ENCODE results near the gene RIMBP2.

RIMBP2 gene

DNA sequence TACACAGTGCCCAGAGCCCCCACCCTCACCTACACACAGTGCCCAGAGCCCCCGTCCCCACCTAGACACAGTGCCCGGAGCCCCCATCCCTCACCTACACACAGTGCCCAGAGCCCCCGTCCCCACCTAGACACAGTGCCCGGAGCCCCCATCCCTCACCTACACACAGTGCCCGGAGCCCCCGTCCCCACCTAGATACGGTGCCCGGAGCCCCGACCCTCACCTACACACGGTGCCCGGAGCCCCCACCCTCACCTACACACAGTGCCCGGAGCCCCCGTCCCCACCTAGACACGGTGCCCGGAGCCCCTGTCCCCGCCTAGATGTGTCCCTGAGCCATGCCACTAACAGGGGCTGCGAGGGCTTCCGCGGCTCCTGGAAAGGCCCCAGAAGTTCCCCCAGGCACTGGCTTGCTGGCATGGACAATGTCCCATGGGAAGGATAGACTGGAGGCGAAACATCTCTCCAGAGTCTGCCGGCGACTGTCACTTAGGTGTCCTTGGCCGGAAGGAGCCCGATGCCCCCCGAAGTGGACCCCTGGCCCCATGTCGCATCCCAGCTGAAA, 232.4 kb downstream of the RIMBP2 start:
- no peak for DNase-seq (ENCODE audit: low spot score)

DNA sequence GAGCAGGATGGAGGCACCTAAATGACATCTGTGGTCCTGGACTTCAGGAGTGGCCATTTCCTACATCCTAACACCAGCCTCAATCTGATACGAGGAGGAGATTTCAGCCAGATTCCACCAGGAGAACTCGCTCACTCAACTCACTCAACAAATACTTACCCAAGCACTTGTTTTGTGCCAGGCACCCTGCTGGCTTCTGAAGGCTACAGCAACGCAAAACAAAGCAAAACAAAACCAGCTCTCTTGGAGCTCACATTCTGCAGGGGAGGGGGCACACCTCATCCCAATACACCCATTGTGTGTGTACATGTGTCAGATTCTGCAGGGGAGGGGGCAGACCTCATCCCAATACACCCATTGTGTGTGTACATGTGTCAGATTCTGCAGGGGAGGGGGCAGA, 233.7 kb downstream of the RIMBP2 start:
- DNase-seq (ENCODE audit: low spot score) = no peak

DNA sequence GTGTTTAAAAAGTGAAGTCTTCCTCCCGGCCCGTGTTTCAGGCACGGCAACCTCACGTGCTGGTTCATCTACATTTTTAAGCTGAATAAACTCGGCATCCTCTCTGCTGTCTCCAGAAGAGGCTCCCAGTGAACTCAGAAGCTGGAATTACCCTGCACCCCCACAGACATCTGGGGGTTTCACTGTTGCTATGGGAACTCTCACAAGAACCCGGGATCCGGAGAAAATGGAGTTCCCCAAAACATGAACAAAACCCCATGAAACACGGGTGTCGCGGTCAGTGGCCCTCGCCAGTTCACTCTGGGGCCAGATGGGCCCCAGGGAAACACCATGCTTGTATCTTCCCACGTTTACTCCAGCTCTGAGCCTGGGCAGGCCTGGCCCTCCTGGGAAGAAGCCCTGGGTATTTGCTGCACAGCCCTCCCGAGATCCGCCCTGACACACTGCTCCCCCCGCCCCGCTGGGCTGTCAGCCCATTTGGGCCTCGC, 234.7 kb downstream of the RIMBP2 start:
- DNase-seq (ENCODE audit: low spot score) = no peak

DNA sequence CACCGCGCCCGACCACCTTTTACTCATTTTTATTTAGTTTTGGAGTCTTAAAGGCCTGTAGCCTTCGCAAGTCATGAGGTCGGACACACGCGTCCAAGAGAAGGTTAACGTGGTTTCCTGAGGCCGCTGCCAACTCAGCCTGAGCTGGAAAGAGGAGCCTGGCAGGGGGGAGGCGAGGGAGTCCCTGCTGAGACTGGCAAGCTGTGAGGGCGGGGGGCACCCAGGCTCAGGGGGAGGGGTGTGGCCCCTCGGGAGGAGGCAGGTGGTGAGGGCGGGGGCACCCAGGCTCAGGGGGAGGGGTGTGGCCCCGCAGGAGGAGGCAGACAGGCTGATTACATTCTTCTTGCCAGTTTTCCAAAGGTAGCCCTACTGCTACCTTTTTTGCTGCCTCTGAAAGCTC, 235.2 kb downstream of the RIMBP2 start:
- no peak for DNase-seq (ENCODE audit: low spot score)

DNA sequence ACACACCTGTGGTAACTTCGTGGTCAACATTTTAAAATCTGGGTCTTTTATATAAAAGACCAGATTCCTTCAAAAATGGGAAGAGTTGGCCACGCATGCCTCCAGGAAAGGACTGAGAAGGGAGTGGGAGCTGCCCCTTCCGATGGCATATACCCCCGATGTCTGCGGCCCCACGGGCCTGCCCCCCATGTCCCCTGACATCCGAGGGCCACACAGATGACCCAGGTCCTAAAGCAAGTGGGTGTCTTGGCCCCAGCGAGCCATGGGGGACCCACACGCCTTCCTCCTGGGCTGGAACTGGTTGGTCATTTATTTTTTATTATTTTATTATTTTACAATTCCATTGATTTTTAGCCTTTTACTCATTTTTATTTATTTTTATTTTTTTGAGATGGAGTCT, 235.9 kb downstream of the RIMBP2 start:
- DNase-seq (ENCODE audit: low spot score) = no peak

DNA sequence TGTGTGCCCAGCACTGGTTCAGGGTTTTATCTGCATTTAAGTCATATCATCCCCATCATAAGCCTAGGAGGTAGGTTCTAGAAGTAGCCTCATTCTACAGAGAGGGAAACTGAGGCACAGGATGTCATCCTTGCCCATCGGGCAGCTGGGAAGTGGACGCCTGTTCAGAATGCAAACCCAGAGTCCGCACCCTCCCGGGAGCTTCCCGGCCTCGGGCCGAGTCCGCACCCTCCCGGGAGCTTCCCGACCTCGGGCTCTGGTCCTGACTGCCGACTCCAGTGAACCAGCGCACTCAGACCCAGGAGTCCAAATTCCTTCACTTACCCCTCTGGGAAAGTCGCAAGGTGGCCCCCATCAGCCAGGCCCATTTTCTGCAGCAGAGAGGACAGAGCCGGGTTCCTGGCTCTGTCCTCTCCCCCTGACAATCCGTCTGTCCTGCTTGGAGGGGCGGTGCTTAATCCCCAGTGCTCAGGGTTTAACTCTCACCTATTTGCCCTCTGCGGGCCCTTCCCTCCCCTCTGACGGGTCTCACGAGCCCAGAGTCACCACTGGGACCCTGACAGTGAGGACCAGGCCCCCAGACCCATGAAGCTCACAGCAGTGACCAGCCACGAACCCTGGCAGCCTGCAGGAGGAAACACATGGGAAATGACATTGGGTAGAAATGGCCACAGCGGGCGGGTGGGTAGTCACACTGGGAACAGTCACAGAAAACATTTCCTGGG, 236.5 kb downstream of the RIMBP2 start:
- no peak for DNase-seq (ENCODE audit: low spot score)

DNA sequence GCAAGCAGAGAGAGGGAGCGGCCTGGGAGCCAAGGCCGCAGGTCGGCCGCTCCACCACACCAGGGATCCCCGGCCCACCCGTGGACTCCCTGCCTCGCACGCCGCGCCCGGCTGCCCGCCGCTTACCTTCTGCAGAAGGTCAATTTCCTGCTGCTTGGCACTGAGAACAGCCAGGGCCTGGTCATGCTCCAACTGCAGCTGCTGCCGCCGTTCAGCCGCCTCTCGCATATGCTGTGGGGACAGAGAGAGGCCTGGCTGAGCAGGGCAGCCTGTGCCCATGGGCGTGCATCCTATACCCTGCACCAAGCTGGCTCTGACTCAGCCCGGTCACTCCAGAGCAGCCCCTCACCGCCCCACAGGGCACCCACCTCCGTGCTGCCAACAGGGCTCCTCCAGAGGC, 237.3 kb downstream of the RIMBP2 start:
- no peak for DNase-seq (ENCODE audit: low spot score)

DNA sequence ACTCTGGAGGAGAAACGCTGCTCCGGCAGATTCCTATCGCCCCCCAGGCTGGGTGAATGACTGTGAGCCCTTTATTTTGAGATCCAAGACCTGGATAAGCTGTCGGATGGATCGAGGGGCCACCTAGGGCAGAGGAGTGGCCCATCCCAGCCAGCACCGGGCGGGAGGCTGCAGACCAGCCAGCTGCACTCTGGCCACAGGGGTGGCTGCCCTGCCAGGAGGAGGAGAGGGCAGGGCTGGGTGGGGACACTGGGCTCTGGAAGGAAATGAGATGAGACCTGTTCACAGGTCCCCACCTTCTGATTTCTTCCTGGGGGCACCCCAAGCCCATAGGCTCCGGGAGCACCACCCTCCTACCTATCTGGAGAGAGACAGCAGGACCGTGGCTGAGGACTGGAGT, 238.4 kb downstream of the RIMBP2 start:
- DNase-seq (ENCODE audit: low spot score) = no peak

DNA sequence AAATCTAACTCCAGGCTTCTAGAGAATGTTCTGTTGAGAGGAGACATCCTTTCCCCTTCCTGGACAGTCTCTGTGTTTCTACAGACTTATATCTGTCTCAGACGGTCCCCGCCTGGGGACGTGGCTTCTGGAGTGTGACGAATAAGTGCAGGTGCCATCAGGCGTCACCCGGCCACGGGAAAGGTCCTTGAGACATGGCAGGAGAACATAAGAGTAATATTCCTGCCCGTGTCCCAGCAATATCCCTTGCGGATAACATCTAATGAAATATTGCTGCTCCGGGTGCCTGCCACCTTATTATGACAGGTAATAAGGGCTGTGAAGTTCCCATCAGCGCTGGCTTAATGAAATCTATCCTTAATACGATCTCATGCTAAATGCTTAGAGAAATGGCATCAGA, 238.8 kb downstream of the RIMBP2 start:
- DNase-seq (ENCODE audit: low spot score) = no peak

DNA sequence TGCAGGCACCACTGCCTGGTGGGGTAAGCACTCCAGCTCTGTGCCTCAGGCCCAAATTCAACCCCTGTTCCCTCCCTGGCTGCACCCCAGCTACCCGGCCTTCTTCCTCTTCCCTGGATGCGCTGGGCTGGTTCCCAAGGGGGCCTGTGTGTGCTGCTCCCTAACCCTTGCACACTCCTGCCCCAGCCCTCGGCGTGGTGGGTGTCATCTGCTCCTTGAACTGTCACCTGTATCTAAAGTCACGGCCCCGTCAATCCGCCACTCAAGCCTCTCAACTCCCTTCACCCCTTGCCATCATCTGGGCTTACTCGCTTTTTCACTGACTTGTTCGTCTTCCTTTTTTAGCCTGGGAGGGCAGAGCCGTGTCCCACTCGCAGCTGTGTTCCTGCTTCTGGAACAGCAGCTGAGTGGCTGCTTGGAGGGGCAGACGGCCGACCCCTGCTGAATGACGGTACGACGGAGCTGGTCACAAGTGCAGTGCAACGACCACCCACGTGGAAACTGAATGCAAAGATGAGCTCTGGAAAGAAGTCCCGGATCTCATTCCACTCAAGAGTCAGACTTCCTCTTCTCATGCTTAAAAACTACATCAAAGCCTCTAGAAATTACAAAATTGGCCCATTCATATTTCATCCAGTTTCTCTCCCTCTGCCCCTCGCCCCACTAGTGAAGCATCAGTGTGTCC, 239.5 kb downstream of the RIMBP2 start:
- no peak for DNase-seq (ENCODE audit: low spot score)

DNA sequence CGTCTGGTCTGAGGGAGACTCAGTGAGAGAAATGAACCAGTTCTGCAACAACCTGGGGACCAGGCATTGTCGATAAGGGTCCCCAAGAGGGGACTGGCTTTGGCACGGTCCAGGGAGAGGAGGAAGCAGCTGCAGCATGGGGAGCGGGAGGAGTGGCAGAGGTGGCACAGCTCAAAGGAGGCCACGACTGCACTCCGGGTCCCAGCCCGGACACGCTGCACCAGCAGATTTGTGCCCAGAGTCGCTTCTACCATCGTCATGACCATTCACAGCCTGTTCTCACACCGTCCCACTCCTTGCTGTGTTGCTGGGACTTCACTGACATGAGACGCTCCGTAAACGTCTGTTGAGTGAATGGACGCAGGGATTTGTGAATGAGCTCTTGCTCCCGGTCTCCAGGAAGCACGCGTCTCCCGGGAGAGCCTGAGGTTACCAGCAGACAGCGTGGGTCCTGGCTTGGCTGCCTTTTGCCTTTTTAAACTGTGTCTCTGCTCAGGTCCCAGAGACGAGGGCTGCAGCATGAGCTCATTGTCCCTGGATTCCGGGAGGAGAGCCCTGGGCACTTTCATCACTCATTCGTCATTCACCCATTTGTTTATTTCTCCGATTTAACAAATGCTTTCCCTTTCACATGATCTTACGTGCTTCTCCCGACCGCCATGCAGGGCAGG, 241.4 kb downstream of the RIMBP2 start:
- no peak for DNase-seq (ENCODE audit: low spot score)

DNA sequence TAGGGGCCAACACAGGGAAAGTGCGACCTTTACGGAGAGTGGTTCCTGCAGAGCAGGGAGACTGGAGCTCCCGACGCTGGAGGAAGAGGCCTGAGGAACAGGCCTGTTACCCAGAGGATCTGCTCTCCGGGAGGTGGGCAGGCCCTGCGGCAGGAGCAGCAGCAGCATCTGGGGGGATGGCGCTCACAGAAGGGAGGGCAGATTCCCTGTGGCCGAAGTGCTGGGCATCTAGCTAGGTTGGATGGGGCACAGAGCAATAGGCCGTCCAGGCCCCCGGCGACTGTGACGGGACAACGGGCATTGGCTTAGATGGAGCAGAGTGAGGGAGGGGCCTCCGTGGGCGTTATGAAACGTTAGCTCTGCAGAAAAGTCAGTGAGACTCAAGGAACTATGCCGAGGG, 242.8 kb downstream of the RIMBP2 start:
- DNase-seq (ENCODE audit: low spot score) = no peak

DNA sequence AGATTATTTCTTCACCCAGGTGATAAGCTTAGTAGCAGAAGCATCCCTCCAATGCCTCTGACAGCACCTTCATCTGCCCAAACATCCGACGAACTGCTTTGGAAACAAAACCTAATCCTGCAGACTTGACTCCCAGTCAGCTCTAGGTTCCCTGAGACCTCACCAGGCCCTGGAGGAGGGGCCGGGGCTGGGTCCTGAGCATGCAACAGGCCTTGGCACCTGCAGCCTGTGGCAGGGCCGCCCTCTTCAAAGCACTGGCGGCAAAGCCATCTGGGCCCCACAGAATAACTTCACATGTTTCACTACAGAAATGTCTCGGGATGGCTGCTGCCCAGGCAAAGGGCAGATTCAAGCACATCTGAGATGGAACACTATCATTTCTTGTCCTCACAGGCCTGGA, 245.1 kb downstream of the RIMBP2 start:
- DNase-seq (ENCODE audit: low spot score) = no peak

DNA sequence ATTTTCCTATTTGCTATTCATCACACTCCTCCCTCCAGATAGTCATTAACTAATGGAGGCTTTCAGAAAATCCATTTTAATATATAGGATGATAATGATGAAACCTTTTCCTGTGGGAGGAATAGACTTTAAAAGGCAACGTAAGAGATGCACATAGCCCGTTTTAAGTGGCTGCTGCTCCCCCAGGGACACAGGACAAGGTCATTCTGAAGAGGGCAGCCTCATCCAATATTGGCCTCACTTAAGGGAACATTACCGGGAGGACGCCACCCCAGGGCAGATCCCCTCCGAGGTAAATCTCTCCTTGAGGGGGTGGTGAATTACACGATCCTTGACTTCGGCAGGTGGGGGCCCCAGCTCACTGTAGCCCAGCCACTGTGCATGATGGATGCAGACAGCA, 246.5 kb downstream of the RIMBP2 start:
- no peak for DNase-seq (ENCODE audit: low spot score)

DNA sequence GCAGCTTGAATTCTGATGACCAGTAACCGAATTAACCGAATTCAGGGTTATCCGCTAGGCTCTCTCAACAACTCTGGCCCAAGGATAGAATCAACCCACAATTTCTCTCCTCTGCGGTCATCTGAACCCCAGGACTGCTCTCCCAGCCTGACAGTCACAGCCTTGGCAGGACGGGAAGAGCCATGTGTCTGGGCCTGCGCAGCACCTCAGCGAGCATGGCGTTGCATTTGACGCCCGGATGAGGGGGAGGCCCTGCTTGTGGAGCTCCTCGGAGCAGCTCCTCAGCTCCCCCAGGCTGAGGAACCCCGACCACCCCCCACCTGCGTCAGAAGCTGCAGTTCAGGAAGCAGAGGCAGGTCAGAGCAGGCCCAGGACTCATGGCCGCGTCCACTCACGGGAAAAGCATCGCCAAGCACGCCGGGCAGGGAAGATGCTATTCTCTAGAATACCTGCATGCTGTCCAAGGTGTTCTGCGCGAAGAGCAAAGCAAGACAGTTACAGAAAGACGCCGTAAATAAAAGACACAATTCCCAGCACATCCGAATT, 247.3 kb downstream of the RIMBP2 start:
- no peak for DNase-seq (ENCODE audit: low spot score)

DNA sequence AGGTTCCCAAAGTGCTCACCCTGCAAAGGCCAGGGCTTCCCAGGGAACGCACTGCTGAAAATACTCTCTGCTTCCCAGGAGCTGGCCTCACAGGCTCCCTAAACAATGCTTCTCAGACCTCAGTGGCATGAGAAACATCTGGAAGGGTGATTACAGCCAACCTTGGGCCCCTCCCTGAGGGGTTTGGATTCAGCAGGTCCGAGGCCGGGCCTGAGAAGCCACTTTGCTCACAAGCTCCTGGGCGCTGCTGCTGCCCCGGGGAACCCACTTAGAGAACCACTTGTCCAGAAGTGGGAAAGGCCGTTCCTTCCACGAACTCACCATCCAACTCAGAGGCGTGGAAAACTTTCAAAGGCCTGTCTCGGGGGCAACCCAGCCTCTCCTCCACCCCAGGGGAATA, 247.9 kb downstream of the RIMBP2 start:
- no peak for DNase-seq (ENCODE audit: low spot score)

DNA sequence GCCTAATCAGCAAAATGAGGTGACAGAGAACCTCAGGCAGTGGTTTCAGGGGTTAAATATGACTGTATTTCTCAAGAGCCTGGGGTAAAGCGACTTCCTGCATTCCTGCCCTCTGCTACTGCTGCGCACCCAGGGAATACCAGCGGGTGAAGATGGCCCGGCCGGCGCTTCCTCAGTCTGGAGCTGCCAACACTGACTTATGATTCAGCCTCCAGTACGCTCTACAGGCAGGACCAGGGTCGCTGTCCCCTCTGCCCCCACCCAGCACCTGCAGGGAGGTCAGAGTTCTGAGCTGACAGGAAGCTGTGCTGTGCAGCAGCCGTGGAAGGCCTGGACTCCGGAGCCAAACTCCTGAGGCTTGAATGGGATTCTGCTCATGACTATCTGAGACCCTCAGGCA, 250.5 kb downstream of the RIMBP2 start:
- no peak for DNase-seq (ENCODE audit: low spot score)

DNA sequence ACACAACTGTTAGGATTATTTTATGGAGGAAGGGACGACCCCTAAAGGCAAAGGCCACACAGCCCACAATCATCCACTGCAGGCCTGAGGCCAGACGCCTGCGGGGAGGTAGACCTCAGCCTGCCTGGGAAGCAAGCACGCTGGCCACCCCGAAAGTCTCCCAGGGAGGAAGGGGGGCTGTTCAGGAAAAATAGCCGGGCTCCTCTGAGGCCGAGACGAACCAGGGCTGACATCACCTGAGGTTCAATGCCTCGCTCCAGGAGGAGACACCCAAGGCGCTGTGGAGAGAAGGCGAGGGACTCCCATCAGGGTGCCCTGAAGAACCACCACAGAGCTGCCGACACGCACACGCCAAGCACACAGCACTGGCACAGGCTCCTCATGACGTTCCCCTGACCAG, 251.1 kb downstream of the RIMBP2 start:
- no peak for DNase-seq (ENCODE audit: low spot score)

DNA sequence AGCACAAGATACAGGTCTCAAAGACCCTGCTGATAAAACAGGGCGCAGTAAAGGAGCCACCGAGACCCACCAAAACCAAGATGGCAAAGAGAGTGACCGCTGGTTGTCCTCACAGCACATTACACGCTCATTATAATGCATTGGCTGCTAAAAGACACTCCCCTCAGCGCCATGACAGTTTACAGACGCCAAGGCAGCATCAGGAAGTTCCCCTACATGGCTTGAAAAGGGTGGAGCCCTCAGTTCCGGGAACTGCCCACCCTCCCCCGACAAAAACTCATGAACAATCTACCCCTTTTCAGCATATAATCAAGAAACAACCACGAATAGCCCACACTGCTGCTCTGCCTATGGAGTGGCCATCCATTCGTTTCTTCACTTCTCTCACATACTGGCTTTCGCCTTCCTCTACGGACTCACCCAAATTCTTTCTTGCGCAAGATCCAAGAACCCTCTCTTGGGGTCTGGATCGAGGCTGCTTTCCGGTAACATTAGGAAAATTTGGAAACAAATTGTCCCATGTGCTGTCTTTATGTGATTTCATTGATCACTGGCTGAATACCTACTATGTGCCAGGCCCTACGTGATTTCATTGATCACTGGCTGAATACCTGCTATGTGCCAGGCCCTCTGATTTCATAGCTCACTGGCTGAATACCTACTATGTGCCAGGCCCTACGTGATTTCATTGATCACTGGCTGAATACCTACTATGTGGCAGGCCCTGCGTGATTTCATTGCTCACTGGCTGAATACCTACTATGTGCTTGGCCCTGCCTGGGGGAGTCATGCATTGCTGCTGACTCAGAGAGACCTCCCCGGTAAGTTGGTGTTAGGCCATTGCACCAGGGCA, 252.1 kb downstream of the RIMBP2 start:
- no peak for DNase-seq (ENCODE audit: low spot score)

DNA sequence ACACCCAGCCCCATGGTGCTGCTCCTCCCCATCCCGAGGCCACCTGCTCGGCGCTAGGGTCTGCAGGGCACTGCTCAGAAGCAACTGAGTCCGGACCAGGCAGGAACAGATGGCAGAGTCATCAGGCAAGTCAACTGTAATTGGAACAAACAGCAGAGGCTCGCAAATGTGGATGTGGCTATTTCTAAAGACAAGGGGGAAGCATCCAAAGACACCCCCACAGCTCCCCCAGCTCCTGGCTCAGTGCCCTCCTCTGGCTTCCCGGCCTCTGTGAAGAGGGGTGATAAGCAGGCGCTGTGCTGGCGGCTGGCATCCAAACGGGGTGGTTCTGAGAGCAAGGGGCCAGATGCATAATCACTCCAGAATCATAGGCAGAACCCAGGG, 252.8 kb downstream of the RIMBP2 start:
- no peak for DNase-seq (ENCODE audit: low spot score)

DNA sequence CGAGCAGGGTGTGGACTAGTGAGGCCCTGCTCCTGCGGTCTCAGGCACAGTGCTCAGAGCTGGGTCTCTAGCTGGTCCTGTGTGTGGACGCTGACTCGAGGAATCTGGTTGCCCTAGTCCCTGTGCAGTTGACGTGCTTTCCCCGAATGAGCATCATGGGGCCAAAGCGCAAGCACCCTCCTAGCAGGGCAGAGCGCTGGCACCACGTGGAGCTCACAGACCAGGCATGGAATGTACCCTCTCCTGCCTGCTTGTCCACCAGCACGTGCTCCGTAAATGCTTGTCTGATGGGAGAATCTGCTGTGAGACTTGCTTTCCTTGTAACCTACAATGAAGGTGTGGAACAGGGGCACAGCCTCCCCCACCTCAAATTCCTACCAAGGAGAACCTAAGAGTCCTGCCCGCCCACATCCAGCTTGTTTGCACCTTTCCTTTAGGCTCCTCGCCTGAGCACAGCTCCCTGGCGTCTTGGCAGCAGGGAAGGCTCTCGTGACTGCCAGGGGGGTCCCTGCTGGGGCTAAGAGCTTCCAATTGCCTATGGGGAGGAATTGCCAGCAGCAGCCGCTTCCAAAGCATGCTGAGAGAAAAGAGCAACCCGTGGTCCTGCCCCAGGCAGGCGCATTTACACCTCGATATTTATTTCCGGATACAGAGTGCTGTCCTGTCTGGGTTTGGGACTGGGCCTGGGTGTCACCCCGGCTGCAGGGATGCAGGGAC, 253.4 kb downstream of the RIMBP2 start:
- DNase-seq (ENCODE audit: low spot score) = no peak

Data from HuH-7.5 (cell line).